Breast epithelium (tissue), 3 donors: Measurements from ENCODE around the gene UTP14A.

ENCODE experiments used
- CTCF ChIP-seq, 3 donors: fragments of 450-650 bp; IDR thresholded peaks; one replicate each; pipeline ENCODE4 v1.5.1; 2016 to 2017; ENCODE audit warnings: antibody characterized with exemption in 3 of 3, mild to moderate bottlenecking in 3 of 3, moderate library complexity in 3 of 3
- POLR2A ChIP-seq: fragments of 450-650 bp; IDR thresholded peaks from one replicate; pipeline ENCODE4 v1.6.1; 2016; ENCODE audit warnings: antibody characterized with exemption, mild to moderate bottlenecking, moderate library complexity

- no peak for TF ChIP-seq POLR2A
- TF ChIP-seq CTCF (IDR thresholded peaks at IDR 0.05), result no peak
Measured at GRCh38 chrX:129968968-129969367, 63.0 kb downstream of the UTP14A start.
